Nephron (organoid): ENCODE measurements around the gene RNF6.

Experiments used
- H3K27ac Mint-ChIP-seq, 3 experiments: 2 replicates each; pipeline ENCODE4 v1.8.0; 2020; ENCODE audit warnings: mixed read lengths in 3 of 3, mild to moderate bottlenecking in 2 of 3, moderate library complexity in 1 of 3
- H3K27me3 Mint-ChIP-seq: 2 replicates; pipeline ENCODE4 v1.8.0; 2021; ENCODE audit warnings: low read depth, mild to moderate bottlenecking, moderate library complexity, mixed read lengths
- H3K36me3 Mint-ChIP-seq: 2 replicates; pipeline ENCODE4 v1.8.0; 2020; ENCODE audit warnings: low read depth, mixed read lengths
- H3K4me1 Mint-ChIP-seq: 2 replicates; pipeline ENCODE4 v1.8.0; 2020; ENCODE audit warnings: mixed read lengths
- H3K4me3 Mint-ChIP-seq, 3 experiments: 2 replicates each; pipeline ENCODE4 v1.8.0; 2020; ENCODE audit warnings: mild to moderate bottlenecking in 3 of 3, mixed read lengths in 3 of 3, moderate library complexity in 2 of 3
- H3K9me3 Mint-ChIP-seq: 2 replicates; pipeline ENCODE4 v1.8.0; 2020; ENCODE audit warnings: mixed read lengths
- CTCF ChIP-seq, 3 experiments: fragments of 200-600 bp; sonication (generic); IDR thresholded peaks; one replicate each; pipeline ENCODE4 v1.5.0; 2021; ENCODE audit warnings: antibody characterized with exemption in 3 of 3; ENCODE audit not compliant: unreplicated experiment in 3 of 3

Gene RNF6

GRCh38 chr13:26229080-26229615 lies 7.0 kb upstream of the RNF6 start:
- Mint-ChIP-seq H3K27ac (no peak overlapping the region), H3K4me3 (no peak overlapping the region), H3K9me3 (no peaks in the 10 kb centered on the region), H3K4me1 (peaks cover 8% of the 10 kb centered on the region), H3K36me3 (no peaks in the 10 kb centered on the region), H3K27me3 (peaks cover 5% of the 10 kb centered on the region)
- no peak for TF ChIP-seq CTCF (IDR thresholded peaks at IDR 0.05; ENCODE audit: unreplicated experiment in 3 of 3)

- Mint-ChIP-seq H3K27ac (no peak overlapping the region), H3K27me3 (peaks cover 5% of the 10 kb centered on the region), H3K9me3 (no peaks in the 10 kb centered on the region), H3K4me3 (no peak overlapping the region), H3K4me1 (peaks cover 13% of the 10 kb centered on the region), H3K36me3 (no peaks in the 10 kb centered on the region)
- TF ChIP-seq CTCF (IDR thresholded peaks at IDR 0.05; ENCODE audit: unreplicated experiment in 3 of 3): no peak
Observed at GRCh38 chr13:26228096-26228495, 6.0 kb upstream of the RNF6 start.

DNA sequence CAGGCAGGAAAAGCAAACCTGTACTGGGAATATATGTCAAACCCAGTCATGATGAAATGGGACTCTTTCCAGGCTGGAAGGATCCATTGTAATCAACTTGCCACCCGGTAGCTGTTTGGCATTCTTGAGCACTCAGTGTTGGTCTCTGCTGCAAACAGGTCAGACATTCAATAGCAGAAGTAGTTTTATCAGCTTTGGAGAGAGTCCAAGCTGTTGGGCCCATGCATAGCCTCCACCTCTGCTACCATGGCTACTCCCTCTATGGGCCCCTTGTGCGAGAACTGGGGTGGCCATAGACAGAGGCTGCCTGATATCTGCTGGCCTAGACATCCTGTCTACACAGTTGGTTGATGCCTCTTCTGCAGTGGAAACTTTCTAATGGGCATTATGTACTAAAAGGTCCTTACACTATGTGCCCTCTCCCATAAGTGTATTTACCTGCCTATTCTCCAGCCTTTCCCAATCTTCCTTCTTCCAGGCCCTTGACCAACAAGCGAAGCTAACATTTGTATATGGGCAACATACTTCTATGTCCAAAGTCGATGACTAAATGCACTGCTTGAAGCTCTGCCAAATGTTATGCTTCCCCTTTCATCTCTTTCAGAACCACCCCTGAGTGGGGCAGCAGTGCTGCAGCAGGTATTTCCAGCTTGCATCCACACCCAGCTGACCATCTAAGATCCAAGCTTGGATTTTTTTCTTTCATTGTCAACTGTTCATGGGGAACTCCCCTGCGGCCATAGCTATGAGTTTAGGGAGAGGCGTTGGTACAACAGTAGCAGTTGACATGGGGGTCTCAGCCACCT lies 5.3 kb upstream of the RNF6 start:
- no peak for TF ChIP-seq CTCF (IDR thresholded peaks at IDR 0.05; ENCODE audit: unreplicated experiment in 3 of 3)
- Mint-ChIP-seq H3K4me1 (peaks cover 18% of the 10 kb centered on the region), H3K9me3 (no peaks in the 10 kb centered on the region), H3K27me3 (peaks cover 5% of the 10 kb centered on the region), H3K36me3 (no peaks in the 10 kb centered on the region), H3K27ac (no peak overlapping the region), H3K4me3 (peak overlapping the region in 1 of 3 experiments; percentile 20)

DNA sequence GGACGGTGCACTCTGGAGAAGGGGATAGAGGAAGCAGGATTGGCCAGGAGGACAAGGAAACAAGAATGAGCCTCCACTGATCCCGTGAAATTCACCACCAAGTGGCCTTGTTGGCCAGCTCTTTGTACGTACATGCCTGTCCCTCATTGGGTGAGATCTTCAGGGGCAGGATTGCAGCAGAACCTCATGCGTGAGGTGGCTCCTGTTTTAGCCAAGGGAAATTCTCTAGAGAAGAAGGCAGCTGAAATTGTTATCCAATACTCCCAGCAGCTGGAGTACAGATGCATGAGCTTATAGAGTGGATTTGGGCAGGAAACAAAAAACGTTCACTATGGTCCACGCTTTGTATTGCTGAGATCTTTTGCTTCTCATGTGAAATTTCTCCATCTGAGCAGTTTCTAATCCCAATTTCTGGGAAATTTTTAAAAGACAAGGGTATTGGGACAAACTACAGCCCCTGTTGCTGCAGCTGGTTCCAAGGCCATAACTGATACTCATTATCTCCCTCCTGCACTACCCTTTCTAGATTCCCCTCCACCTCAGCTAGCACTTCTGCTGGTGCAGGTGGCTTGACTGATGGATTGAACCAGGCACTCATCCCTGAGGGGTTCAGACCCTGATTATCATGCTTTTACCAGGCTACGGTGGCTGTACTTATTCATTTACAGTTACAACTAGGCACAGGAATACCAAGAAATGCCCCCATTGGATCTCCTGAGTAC lies 3.9 kb upstream of the RNF6 start:
- Mint-ChIP-seq H3K4me1 (peaks cover 25% of the 10 kb centered on the region), H3K36me3 (peaks cover 3% of the 10 kb centered on the region), H3K4me3 (no peak overlapping the region), H3K27me3 (peaks cover 5% of the 10 kb centered on the region), H3K27ac (peak overlapping the region in 2 of 3 experiments; percentile 9 to 47), H3K9me3 (no peaks in the 10 kb centered on the region)
- no peak for TF ChIP-seq CTCF (IDR thresholded peaks at IDR 0.05; ENCODE audit: unreplicated experiment in 3 of 3)

GRCh38 chr13:26222520-26223046 lies 469 bp upstream of the RNF6 start:
- Mint-ChIP-seq H3K4me1 (peaks cover 32% of the 10 kb centered on the region), H3K4me3 (peak overlapping the region; percentile 94 to 97 (median 95)), H3K27ac (peak overlapping the region; percentile 95 to 98 (median 98)), H3K36me3 (peaks cover 23% of the 10 kb centered on the region), H3K9me3 (no peaks in the 10 kb centered on the region), H3K27me3 (peaks cover 4% of the 10 kb centered on the region)
- no peak for TF ChIP-seq CTCF (IDR thresholded peaks at IDR 0.05; ENCODE audit: unreplicated experiment in 3 of 3)
